ENCODE measurements around the gene PATZ1.

Gene PATZ1

DNA sequence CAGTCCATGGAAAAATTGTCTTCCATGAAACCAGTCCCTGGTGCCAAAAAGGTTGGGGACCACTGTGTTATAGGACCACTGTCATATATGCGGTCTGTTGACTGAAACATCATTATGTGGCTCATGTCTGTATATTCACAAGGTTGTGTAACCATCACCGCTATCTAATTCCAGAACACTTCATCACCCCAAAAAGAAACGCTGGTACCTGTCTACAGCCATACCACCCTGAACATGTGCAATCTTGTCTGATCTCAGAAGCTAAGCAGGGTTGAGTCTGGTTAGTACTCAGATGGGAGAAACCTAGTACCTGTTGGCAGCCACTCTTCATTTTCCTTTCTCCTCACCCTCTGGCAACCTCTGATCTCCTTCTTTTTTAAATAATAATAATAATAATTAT is 41.0 kb downstream of the PATZ1 start:
- no peak for DNase-seq

- DNase-seq, result no peak
Measured at GRCh38 chr22:31302537-31302936, 43.6 kb downstream of the PATZ1 start.

GRCh38 chr22:31302006-31302405 is 44.1 kb downstream of the PATZ1 start:
- DNase-seq, result no peak

DNA sequence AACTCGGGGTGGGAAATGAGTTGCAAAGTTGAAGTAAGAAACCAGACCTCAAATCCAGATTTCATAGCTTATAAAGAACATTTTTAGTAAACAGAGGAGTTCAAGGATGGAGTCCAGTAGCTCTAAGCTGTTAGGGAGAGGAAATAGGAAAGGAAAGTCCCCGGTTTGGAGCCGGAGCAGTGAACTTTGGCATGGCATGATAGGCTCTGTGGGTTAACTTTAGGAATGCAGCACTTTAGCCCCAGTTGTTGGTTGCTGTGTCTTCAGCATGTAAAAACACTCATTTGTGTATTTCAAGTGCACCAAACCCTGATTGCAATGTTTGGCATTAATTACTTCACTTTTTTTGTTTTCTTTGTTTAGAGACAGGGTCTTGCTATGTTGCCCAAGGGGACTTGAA is 45.2 kb downstream of the PATZ1 start:
- no peak for DNase-seq

- no peak for DNase-seq
Measured at GRCh38 chr22:31295831-31296657, 50.1 kb downstream of the PATZ1 start.

GRCh38 chr22:31295360-31295759 is 50.8 kb downstream of the PATZ1 start:
- no peak for DNase-seq

- peak; percentile 87 for DNase-seq
Measured at GRCh38 chr22:31292236-31292989, 53.7 kb downstream of the PATZ1 start, which contains the start of gene PIK3IP1. Gene PIK3IP1 (minus strand): TSS chr22:31292488. CDS start chr22:31292344, 144 bp downstream.

DNA sequence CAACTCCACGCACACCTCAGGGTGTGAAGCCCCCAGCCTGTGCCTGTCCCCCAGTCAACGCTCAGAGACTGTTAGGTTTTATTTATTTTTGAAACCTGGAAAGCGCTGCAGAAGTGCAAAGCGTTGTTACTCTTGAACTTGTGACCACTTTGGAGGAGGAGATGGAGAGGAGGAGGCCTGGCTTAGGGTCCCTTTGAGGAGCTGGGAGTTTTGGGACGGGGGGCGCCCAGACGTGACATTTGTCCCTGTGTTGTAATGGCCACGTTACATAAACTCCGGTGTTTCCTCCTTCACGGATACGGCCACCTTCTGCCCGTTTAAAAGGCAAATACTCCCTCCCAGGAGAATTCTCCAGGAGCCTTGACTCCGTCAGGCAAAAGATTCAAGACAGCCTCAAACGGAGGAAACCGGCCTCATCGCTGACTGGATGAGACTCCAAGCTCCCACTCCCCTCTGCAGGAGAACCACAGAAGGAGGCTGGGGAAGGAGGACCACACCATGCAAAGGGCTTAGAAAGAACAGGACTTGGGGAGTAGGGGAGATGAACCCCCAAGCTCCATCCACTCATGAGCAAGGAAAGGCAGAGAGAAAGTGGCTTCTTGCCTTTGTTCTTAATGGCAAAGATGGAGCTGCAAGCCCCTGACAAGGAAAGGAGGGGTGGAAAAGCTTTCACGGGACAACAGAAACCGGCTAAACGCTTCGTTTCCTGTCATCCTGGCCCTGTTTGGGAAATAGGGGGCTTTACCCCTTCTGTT is 54.5 kb downstream of the PATZ1 start:
- DNase-seq, result no peak

GRCh38 chr22:31290494-31291471 is 55.4 kb downstream of the PATZ1 start:
- peak; percentile 94 for DNase-seq

DNA sequence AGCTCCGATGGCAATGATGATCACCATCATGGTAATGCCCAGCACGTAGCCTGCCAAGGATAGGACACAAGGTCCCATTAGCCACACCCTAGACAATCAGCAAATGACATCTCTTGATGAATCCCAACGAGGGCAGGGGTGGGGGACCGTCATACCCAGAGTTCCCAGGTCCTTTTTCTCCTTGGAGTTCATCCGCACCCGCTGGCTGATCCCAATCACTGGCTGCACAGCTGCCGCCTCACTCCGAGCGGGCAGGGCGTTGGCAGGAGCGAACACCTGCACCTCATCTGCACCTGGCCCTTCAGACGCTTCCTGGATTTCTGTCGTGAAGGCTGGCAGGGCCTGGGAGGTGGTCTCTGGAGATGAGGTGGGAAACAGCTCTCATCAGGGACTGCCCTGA is 56.8 kb downstream of the PATZ1 start:
- no peak for DNase-seq

- DNase-seq, result no peak
Measured at GRCh38 chr22:31288496-31289240, 57.5 kb downstream of the PATZ1 start.

DNA sequence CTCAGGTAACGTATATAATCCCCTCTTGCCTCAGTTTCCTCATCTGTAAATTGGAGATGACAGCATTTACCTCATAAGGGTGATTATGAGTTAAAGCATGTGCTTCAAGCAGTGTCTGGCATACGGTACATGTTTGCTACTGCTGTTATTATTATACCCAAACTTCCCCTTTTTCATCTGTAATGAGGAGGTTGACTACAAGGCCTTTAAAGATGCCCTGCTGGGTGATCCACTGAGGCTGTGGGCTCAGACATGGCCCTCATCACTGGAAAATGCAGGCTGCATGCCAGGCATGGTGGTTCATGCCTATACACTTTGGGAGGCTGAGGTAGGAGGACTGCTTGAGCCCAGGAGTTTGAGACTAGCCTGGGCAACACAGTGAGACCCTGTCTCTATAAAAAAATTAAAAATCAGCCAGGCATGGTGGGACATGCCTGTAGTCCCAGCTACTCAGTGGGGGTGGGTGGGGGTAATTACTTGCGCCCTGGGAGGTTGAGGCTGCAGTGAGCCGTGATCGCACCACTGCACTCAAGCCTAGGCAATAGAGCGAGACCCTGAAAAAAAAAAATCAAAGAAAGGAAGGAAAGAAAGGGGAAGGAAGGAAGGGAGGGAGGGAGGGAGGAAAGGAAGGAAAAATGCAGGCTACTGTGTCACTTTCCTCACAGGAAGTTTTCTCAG is 58.2 kb downstream of the PATZ1 start:
- DNase-seq, result no peak

- peak; percentile 58 for DNase-seq
Measured at GRCh38 chr22:31286360-31287255, 59.5 kb downstream of the PATZ1 start.

DNA sequence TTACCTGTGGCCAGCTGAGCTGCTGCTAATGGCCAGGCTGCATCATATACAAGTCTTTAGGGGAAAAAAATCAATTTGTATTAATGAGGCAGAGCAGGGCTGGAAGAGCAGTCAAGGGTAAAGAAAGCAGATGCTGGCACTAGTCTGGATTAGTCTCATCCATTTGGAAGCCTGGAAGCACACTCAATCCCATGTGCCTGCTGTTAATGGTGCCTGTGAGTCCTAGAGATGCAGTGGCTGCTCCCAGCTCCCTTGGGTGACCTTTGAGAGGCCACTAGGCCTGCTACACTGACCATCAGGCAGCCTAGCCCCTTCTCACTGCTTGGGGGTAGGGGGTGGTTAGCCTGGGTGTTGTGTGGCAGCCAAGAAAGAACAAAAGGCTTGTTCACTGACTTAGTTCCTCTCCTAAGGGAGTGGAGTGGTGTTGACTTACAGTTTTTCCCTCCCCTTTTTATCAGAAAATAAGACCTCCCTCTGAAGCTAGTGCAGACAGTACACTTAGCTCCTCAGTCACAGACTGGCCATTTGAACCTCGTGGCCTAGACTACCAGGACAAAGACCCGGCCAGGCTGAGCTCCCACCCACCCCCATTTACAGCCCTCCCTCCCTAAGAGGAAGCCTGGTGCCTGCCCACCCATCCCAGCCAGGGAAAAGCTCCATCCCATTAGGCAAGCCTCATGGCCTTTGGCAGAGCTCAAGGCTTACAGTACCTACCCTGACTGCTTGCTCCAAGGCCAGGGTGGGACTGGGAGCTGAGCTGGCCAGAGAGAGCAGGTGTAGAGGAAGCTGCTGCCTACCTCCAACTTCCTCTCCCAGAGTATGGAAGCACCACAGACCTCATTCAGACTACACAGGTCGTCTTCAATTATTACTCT is 61.6 kb downstream of the PATZ1 start:
- DNase-seq, result no peak

DNA sequence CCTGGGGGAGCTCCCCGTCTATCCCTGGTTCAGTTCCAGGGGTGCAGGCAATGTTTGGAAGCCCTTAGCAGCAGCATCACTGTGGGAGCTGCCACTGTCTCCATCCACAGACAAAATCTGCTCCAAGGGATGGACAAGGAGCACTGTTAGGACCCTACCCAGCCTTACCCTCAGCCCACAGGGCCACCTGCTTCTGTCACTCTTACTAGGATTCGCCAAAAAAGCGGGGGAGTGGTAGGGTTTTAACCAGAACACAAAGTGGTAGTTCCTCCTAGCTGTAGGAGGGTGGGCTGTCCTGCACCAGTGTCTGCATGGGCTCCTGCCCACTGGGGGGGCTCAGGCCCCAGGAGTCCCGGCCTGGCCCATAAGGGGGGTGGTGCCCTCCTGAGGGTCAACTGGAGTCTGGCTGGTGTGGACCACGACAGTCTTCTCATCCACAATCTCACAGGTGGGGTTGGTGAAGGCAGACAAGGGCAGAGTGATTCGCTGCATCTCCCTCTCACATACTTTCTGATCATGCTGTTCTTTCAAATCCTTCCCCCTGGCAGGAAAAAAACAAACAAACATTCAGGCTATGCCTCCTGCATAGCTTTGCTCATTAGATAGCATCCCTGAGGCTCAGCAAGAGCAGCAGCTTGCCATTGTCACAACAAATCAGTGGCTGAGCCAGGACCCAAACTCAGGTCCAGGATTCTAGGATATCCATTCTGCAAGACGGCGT is 63.2 kb downstream of the PATZ1 start:
- no peak for DNase-seq

DNA sequence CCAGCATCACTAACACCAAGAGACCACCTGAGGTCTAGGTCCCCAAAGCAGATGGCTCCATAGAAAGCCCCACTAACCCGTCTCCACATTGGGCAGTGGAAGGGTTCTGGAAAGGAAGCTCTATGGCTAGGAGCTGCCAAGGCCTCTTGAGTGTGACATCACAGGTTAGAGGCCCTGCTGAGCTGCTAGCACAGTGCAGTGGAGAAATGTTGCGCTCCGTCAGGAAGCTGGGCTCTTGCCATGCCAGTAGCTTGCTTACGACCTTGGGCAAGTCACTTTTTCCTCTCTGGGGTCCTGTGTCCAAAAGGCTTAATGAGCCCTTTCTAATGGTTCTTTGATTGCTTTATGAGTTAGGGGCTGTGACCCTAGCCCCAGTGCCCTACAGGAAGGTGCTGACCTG is 64.4 kb downstream of the PATZ1 start:
- no peak for DNase-seq

GRCh38 chr22:31279821-31280505 is 66.2 kb downstream of the PATZ1 start:
- no peak for DNase-seq

All from stimulated activated CD8-positive, alpha-beta memory T cell treated with anti-CD3 and anti-CD28 coated beads, Interleukin-4, amount 100 ng/mL, for 48 hours (primary cell).